Endothelial cell of umbilical vein (primary cell): ENCODE results near the gene JCAD. TPM values are rescaled to one million over a fixed set of nuclear protein-coding genes. Genes with fewer than 3 reads are reported as not detected.

Experiments used
- BruUV-seq: library from RNA; stranded (reverse); fragments of 400-500 nt; replicated peaks from 2 replicates; lab custom pipeline; 2021; lab: Mats Ljungman, UMichigan
- CTCF ChIA-PET: fragments of 300-600, 350-600 bp; sonication (Branson Sonifier 250); formaldehyde crosslinking; loops from one replicate; lab custom pipeline; 2021; ENCODE audit warnings: antibody characterized with exemption, inconsistent platforms; lab: Charles Lee
- POLR2A ChIA-PET: fragments of 300-600, 350-600 bp; sonication (Branson Sonifier 250); formaldehyde crosslinking; loops from one replicate; lab custom pipeline; 2021; ENCODE audit warnings: antibody characterized with exemption, inconsistent platforms; lab: Charles Lee
- DNase-seq: peaks from one replicate; pipeline ENCODE4 v3.0.0-alpha.2; 2011; ENCODE audit warnings: low read depth, low spot score
- FAIRE-seq: peaks from 2 replicates; lab custom pipeline; 2011; peaks lifted over from hg19 to GRCh38; lab: Jason Lieb, UNC
- H2AFZ ChIP-seq: 2 replicates; pipeline ENCODE4 v1.6.0; 2012; ENCODE audit warnings: low read depth, low read length, control low read depth, inconsistent platforms
- H3K27ac ChIP-seq: 2 replicates; pipeline ENCODE4 v1.5.1; 2011; ENCODE audit warnings: low read depth, mild to moderate bottlenecking, control low read depth, low read length, moderate library complexity; ENCODE audit not compliant: insufficient read depth
- H3K27me3 ChIP-seq, 2 experiments: 2 replicates each; pipeline versions ENCODE4 v1.6.0 to v1.6.1; 2011; ENCODE audit warnings: low read length in 2 of 2, mixed read lengths in 1 of 2; ENCODE audit not compliant: control insufficient read depth in 2 of 2, insufficient read depth in 2 of 2
- H3K36me3 ChIP-seq, 2 experiments: 2 replicates in 1 of 2; 3 replicates in 1 of 2; pipeline ENCODE4 v1.5.1; 2011; ENCODE audit warnings: low read length in 2 of 2, mild to moderate bottlenecking in 1 of 2, moderate library complexity in 1 of 2; ENCODE audit not compliant: control insufficient read depth in 2 of 2, insufficient read depth in 2 of 2; ENCODE audit errors: extremely low read depth in 1 of 2
- H3K4me1 ChIP-seq: 3 replicates; pipeline ENCODE4 v1.5.1; 2011; ENCODE audit warnings: mild to moderate bottlenecking, low read length; ENCODE audit not compliant: control insufficient read depth, insufficient read depth; ENCODE audit errors: extremely low read depth
- H3K4me2 ChIP-seq: 2 replicates; pipeline ENCODE4 v1.6.1; 2011; ENCODE audit warnings: low read length, control low read depth, mixed read lengths; ENCODE audit not compliant: insufficient read depth
- H3K4me3 ChIP-seq, 3 experiments: fragments of 200-600 bp in 1 of 3; sonication (generic), shearing (Covaris generic) in 1 of 3; replicated peaks in 1 of 3; 2 replicates each; pipeline ENCODE4 v1.5.1; 2011 to 2016; ENCODE audit warnings: control low read depth in 3 of 3, low read length in 3 of 3, mild to moderate bottlenecking in 2 of 3, inconsistent platforms in 1 of 3, low read depth in 1 of 3, moderate library complexity in 1 of 3; ENCODE audit not compliant: insufficient read depth in 1 of 3
- H3K79me2 ChIP-seq: 2 replicates; pipeline ENCODE4 v1.6.0; 2012; ENCODE audit warnings: low read length, inconsistent platforms; ENCODE audit not compliant: control insufficient read depth, insufficient read depth
- H3K9ac ChIP-seq: replicated peaks from 2 replicates; pipeline ENCODE3; 2011; ENCODE audit warnings: low read length, control low read depth; ENCODE audit not compliant: insufficient read depth; ENCODE audit errors: extremely low read depth
- H3K9me1 ChIP-seq: replicated peaks from 3 replicates; pipeline ENCODE4 v1.6.0; 2011; ENCODE audit warnings: mild to moderate bottlenecking, low read length; ENCODE audit not compliant: control insufficient read depth, insufficient read depth; ENCODE audit errors: extremely low read depth
- H3K9me3 ChIP-seq: replicated peaks from 2 replicates; pipeline ENCODE4 v1.5.1; 2012; ENCODE audit warnings: low read length, inconsistent platforms; ENCODE audit not compliant: control insufficient read depth, insufficient read depth
- H4K20me1 ChIP-seq: replicated peaks from 2 replicates; pipeline ENCODE3; 2011; ENCODE audit warnings: mild to moderate bottlenecking, low read length; ENCODE audit not compliant: control insufficient read depth, insufficient read depth; ENCODE audit errors: extremely low read depth
- EZH2 ChIP-seq: IDR thresholded peaks from 2 replicates; pipeline ENCODE4 v1.6.1; 2012; ENCODE audit warnings: borderline replicate concordance, low read depth, mild to moderate bottlenecking, moderate library complexity, low read length, inconsistent platforms; ENCODE audit not compliant: severe bottlenecking
- FOS ChIP-seq: IDR thresholded peaks from 2 replicates; pipeline ENCODE4 v1.6.1; 2011; ENCODE audit warnings: mild to moderate bottlenecking, low read length, moderate library complexity, borderline replicate concordance; ENCODE audit not compliant: insufficient read depth
- GATA2 ChIP-seq: IDR thresholded peaks from 2 replicates; pipeline ENCODE4 v1.7.0; 2011; ENCODE audit warnings: low read depth, mild to moderate bottlenecking, moderate library complexity, mixed read lengths, low read length; ENCODE audit not compliant: insufficient read length, insufficient read depth
- JUN ChIP-seq: IDR thresholded peaks from 2 replicates; pipeline ENCODE4 v1.6.1; 2011; ENCODE audit warnings: borderline replicate concordance, low read depth; ENCODE audit not compliant: insufficient read length, insufficient read depth
- MYC ChIP-seq: IDR thresholded peaks from one replicate; pipeline ENCODE4 v1.6.1; 2011; ENCODE audit warnings: mild to moderate bottlenecking, low read depth, low read length
- POLR2A ChIP-seq: IDR thresholded peaks from 2 replicates; pipeline ENCODE4 v1.6.1; 2012; ENCODE audit warnings: low read depth, mild to moderate bottlenecking, control low read depth, low read length
- POLR2AphosphoS5 ChIP-seq: IDR thresholded peaks from 2 replicates; pipeline ENCODE4 v1.6.1; 2012; ENCODE audit warnings: low read depth, mild to moderate bottlenecking, control low read depth, low read length, moderate library complexity; ENCODE audit not compliant: insufficient read depth
- dilution Hi-C: fragments of 300-500 bp; cut with MboI; formaldehyde crosslinking; loops from one replicate; pipeline ENCODE4 v1.15.0; 2019; ENCODE audit warnings: low sequenced_read_pairs; ENCODE audit not compliant: extremely low pct_ligation_motif_present
- intact Hi-C: fragments of 100-400 bp; cut with micrococcal nuclease; formaldehyde crosslinking; loops from one replicate; pipeline ENCODE4 v1.10.0; 2022
- polyA plus RNA-seq, 4 experiments: library from polyadenylated mRNA; depleted of rRNA in 3 of 4; stranded (reverse) in 3 of 4; unstranded in 1 of 4; fragments of >200 nt; gene quantifications; 2 replicates each; pipeline versions ENCODE4 v1.2.1 to v1.2.3, GENCODE V29; 2011 to 2012; ENCODE audit warnings: missing spikeins in 1 of 4
- total RNA-seq: library from RNA; stranded (reverse); gene quantifications from 2 replicates; pipeline ENCODE4 v1.2.3, GENCODE V29; 2021
- TF ChIP-seq, protein P1 (sequence below), 2 donors: IDR thresholded peaks; 1 replicate in 1 of 2; 2 replicates in 1 of 2; pipeline ENCODE4 v1.5.1; 2011; ENCODE audit warnings: low read length in 2 of 2, mild to moderate bottlenecking in 2 of 2, moderate library complexity in 2 of 2, control low read depth in 1 of 2, inconsistent platforms in 1 of 2, low read depth in 1 of 2; ENCODE audit not compliant: insufficient read depth in 1 of 2; ENCODE audit errors: extremely low read depth in 1 of 2
- TF ChIP-seq, protein P2 (sequence below): IDR thresholded peaks from 2 replicates; pipeline ENCODE4 v1.6.1; 2011; ENCODE audit not compliant: insufficient read depth, insufficient read length

JCAD gene
- total and polyA plus RNA-seq, 2 donors (not counting 3 experiments of a cell fraction or from before 2014, with no cell fraction given) = 17.5 to 76.3 TPM

DNA sequence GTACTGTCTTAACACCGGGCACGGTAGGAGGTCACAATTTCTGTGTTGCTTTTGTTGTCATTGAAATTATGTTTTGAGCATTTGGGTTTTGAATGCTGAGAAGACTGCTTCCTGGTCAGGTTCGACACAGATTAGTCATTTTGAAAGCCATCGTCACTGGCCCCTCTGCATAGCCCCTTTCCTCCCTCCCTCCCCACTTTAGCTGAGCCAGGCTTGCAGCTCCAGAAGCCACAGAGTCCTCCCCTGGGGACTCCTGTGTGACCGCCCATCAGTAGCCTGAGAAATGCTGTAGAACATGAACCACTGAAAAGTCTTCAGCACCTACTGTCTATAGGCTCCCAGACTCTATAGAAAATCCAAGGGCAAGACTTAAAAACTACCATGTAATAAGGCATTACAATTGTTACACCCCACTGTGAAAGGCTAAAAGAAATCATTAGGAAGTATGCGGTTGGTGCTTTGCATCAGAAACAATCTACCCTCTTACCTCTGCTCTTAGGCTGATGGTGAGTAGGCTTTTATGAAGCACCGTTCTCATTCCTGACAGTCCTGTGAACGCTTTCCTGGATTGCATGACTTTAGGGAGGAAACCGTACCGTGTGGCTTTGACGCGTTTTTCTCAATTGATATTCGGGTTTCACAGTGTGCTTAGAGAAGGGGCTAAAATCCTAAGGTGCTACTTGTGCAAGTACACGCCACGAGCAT, 24.8 kb downstream of the JCAD start:
- Histone ChIP-seq H3K27me3 (no peaks in the 10 kb centered on the region), H3K4me1 (peaks cover 20% of the 10 kb centered on the region), H2AFZ (no peak overlapping the region), H3K79me2 (no peaks in the 10 kb centered on the region), H3K4me3 (no peak overlapping the region), H4K20me1 (no peaks in the 10 kb centered on the region), H3K36me3 (peaks cover 11 to 28% of the 10 kb centered on the region in 2 experiments), H3K9me3 (no peaks in the 10 kb centered on the region), H3K4me2 (no peak overlapping the region), H3K27ac (no peak overlapping the region), H3K9me1 (no peaks in the 10 kb centered on the region), H3K9ac (no peak overlapping the region)
- no TSS peak for BruUV-seq
- dilution Hi-C loops = no loop called here
- intact Hi-C loops = no loop called here
- POLR2A ChIA-PET = no interaction called here
- DNase-seq (no peak), FAIRE-seq (no peak)
- CTCF ChIA-PET = no interaction called here
- TF ChIP-seq, protein P1, sequence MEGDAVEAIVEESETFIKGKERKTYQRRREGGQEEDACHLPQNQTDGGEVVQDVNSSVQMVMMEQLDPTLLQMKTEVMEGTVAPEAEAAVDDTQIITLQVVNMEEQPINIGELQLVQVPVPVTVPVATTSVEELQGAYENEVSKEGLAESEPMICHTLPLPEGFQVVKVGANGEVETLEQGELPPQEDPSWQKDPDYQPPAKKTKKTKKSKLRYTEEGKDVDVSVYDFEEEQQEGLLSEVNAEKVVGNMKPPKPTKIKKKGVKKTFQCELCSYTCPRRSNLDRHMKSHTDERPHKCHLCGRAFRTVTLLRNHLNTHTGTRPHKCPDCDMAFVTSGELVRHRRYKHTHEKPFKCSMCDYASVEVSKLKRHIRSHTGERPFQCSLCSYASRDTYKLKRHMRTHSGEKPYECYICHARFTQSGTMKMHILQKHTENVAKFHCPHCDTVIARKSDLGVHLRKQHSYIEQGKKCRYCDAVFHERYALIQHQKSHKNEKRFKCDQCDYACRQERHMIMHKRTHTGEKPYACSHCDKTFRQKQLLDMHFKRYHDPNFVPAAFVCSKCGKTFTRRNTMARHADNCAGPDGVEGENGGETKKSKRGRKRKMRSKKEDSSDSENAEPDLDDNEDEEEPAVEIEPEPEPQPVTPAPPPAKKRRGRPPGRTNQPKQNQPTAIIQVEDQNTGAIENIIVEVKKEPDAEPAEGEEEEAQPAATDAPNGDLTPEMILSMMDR (IDR thresholded peaks at IDR 0.05; ENCODE audit: extremely low read depth in 1 of 2, insufficient read depth in 1 of 2, low read depth in 1 of 2, low read length in 2 of 2) = no peak
- TF ChIP-seq MYC (no peak), JUN (no peak)

DNA sequence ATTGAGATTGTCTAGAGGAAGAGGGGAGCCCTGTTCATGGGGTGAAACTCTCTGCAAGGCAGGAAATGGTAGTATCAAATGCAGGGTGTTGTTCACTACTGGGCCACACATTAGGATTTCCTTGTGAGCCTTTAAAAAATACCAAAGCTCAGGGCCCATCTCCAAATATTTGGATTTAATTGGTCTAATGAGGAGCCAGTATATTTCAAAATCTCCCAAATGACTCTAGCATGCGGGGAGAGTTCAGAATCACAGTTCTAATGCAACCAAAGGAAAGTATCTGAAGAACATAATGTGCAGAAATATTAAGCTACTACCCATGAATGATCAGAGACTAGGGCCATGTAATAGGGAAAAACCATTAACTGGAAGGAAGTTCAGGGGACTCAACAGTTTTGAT, 27.3 kb downstream of the JCAD start:
- TF ChIP-seq, protein P2, sequence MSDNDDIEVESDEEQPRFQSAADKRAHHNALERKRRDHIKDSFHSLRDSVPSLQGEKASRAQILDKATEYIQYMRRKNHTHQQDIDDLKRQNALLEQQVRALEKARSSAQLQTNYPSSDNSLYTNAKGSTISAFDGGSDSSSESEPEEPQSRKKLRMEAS = no peak
- TF ChIP-seq GATA2 (no peak), JUN (no peak), MYC (no peak), EZH2 (no peak), POLR2AphosphoS5 (no peak), POLR2A (no peak), FOS (no peak)
- TF ChIP-seq, protein P1 (IDR thresholded peaks at IDR 0.05; ENCODE audit: extremely low read depth in 1 of 2, insufficient read depth in 1 of 2, low read depth in 1 of 2, low read length in 2 of 2) = no peak
- no peak overlapping the region for H3K4me3 ChIP-seq
- ChIA-PET POLR2A (no interaction called here), CTCF (interaction anchor here (0.7 to 0.8 kb wide), 2 partner anchors 64 to 188 kb away, joined by 3 to 4 read pairs; no protein-coding TSS in a partner anchor)
- H3K27ac ChIP-seq = no peak overlapping the region
- no peak overlapping the region for H2AFZ ChIP-seq
- FAIRE-seq = no peak
- H3K9me1 ChIP-seq = no peaks in the 10 kb centered on the region
- intact Hi-C loops (no loop called here), dilution Hi-C loops (no loop called here)
- H3K4me1 ChIP-seq = peaks cover 35% of the 10 kb centered on the region
- peaks cover 3 to 22% of the 10 kb centered on the region in 2 experiments for H3K36me3 ChIP-seq
- H3K9me3 ChIP-seq = no peaks in the 10 kb centered on the region
- H3K4me2 ChIP-seq = no peak overlapping the region
- H4K20me1 ChIP-seq = no peaks in the 10 kb centered on the region
- no TSS peak for BruUV-seq
- H3K79me2 ChIP-seq = no peaks in the 10 kb centered on the region
- no peaks in the 10 kb centered on the region for H3K27me3 ChIP-seq
- no peak for DNase-seq
- H3K9ac ChIP-seq = no peak overlapping the region
